K562 (cell line): ENCODE results near the gene TRIM47. TPM values are rescaled to one million over a fixed set of nuclear protein-coding genes. Genes with fewer than 3 reads are reported as not detected.

Experiments
- BRD9 ChIP-seq: fragments of 450-650 bp; IDR thresholded peaks from 2 replicates; pipeline ENCODE4 v1.6.1; 2018; ENCODE audit warnings: low read depth; ENCODE audit not compliant: partially characterized antibody
- CXXC5 ChIP-seq: fragments of 250-450 bp; sonication (Bioruptor Pico); IDR thresholded peaks from 2 replicates; pipeline ENCODE4 v1.8.0; 2022; ENCODE audit warnings: inconsistent platforms, mild to moderate bottlenecking, moderate library complexity
- ELF1 ChIP-seq: fragments of 200-800 bp; sonication (Bioruptor generic); IDR thresholded peaks from 2 replicates; pipeline ENCODE4 v1.6.1; 2016; ENCODE audit warnings: missing genetic modification characterization, missing compliant biosample characterization
- HNRNPL ChIP-seq: fragments of 200-400 bp; formaldehyde crosslinking; IDR thresholded peaks from 2 replicates; pipeline ENCODE4 v1.6.1; 2017; ENCODE audit warnings: low read depth, mild to moderate bottlenecking, low read length
- KDM1A ChIP-seq, 2 experiments: fragments of 450-650 bp; IDR thresholded peaks; 2 replicates each; pipeline ENCODE4 v1.6.1; 2016; ENCODE audit warnings: mild to moderate bottlenecking in 2 of 2
- MAFG ChIP-seq: fragments of 450-650 bp; conservative IDR thresholded peaks from 2 replicates; pipeline ENCODE4 v1.6.1; 2016; ENCODE audit warnings: missing genetic modification characterization, missing compliant biosample characterization
- MAFK ChIP-seq: IDR thresholded peaks from 2 replicates; pipeline ENCODE4 v1.6.1; 2011; ENCODE audit warnings: low read length, improper control_type of control experiment
- MCM2 ChIP-seq: fragments of 450-650 bp; IDR thresholded peaks from 2 replicates; pipeline ENCODE4 v1.6.1; 2017; ENCODE audit warnings: low read depth, mild to moderate bottlenecking
- MYNN ChIP-seq, 2 experiments: sonication (generic); formaldehyde crosslinking in 1 of 2; IDR thresholded peaks; 2 replicates each; pipeline versions ENCODE4 v1.5.0 to v1.6.1; 2016 to 2020; ENCODE audit warnings: antibody characterized with exemption in 1 of 2, missing genetic modification reagents in 1 of 2
- NFXL1 ChIP-seq: fragments of 450-650 bp; formaldehyde crosslinking; IDR thresholded peaks from 2 replicates; pipeline ENCODE4 v1.4.0; 2021; ENCODE audit warnings: mild to moderate bottlenecking
- NR2C1 ChIP-seq, 2 experiments: fragments of 450-650 bp; IDR thresholded peaks; 2 replicates each; pipeline ENCODE4 v1.6.1; 2017; ENCODE audit warnings: mild to moderate bottlenecking in 2 of 2, antibody characterized with exemption in 1 of 2, inconsistent platforms in 1 of 2, missing compliant biosample characterization in 1 of 2, missing genetic modification characterization in 1 of 2
- RHOXF2B ChIP-seq: fragments of 250-450 bp; sonication (Bioruptor Pico); conservative IDR thresholded peaks from 2 replicates; pipeline ENCODE4 v1.5.1; 2021
- TCF3 ChIP-seq: sonication (generic); formaldehyde crosslinking; IDR thresholded peaks from 2 replicates; pipeline ENCODE4 v1.4.0; 2020; ENCODE audit warnings: mild to moderate bottlenecking, missing genetic modification reagents
- TOE1 ChIP-seq, 2 experiments: fragments of 450-650 bp in 1 of 2; sonication (generic) in 1 of 2; formaldehyde crosslinking in 1 of 2; IDR thresholded peaks; 2 replicates each; pipeline versions ENCODE4 v1.7.1 to v1.8.0; 2016 to 2022; ENCODE audit warnings: borderline replicate concordance in 2 of 2, mild to moderate bottlenecking in 2 of 2, antibody characterized with exemption in 1 of 2, inconsistent platforms in 1 of 2, low read depth in 1 of 2, missing genetic modification reagents in 1 of 2, moderate library complexity in 1 of 2
- ZFX ChIP-seq: sonication (generic); formaldehyde crosslinking; IDR thresholded peaks from 2 replicates; pipeline ENCODE4 v1.8.0; 2022; ENCODE audit warnings: mild to moderate bottlenecking, missing genetic modification reagents, moderate library complexity
- ZNF124 ChIP-seq: sonication (generic); formaldehyde crosslinking; IDR thresholded peaks from 2 replicates; pipeline ENCODE4 v1.8.1; 2022; ENCODE audit warnings: missing genetic modification reagents
- ZNF24 ChIP-seq: fragments of 450-650 bp; IDR thresholded peaks from 2 replicates; pipeline ENCODE4 v1.6.1; 2016
- ZNF589 ChIP-seq: fragments of 200-800 bp; sonication (Bioruptor generic); IDR thresholded peaks from 2 replicates; pipeline ENCODE4 v1.6.1; 2016; ENCODE audit warnings: low read depth, missing genetic modification characterization, missing compliant biosample characterization
- polyA plus RNA-seq, 8 experiments: library from polyadenylated mRNA; depleted of rRNA in 4 of 8; stranded (reverse) in 5 of 8; unstranded in 3 of 8; fragments of >200 nt; fragmentation: Nextera tagmentation in 2 of 8; fragmentation: Illumina TruSeq in 1 of 8; extraction: Ambion mirVana in 2 of 8; extraction: Trizol in 1 of 8; gene quantifications; 2 replicates each; pipeline versions ENCODE4 v1.2.1 to v1.2.3, GENCODE V29; 2011 to 2014; ENCODE audit warnings: inconsistent platforms in 1 of 8, missing spikeins in 1 of 8
- total RNA-seq, 7 experiments: library from RNA; depleted of rRNA in 6 of 7; stranded (reverse); fragments of >200 nt in 6 of 7; fragmentation: Illumina TruSeq in 2 of 7; extraction: Trizol in 2 of 7; gene quantifications; 2 replicates each; pipeline versions ENCODE4 v1.2.1 to v1.2.3, GENCODE V29; 2011 to 2021; ENCODE audit warnings: low replicate concordance in 1 of 7
- TF ChIP-seq, protein P1 (sequence below), 2 experiments: fragments of 450-650 bp; conservative IDR thresholded peaks; 2 replicates each; pipeline ENCODE4 v1.6.1; 2017; ENCODE audit warnings: mild to moderate bottlenecking in 2 of 2, moderate library complexity in 2 of 2
- TF ChIP-seq, protein P2 (sequence below): fragments of 450-650 bp; IDR thresholded peaks from 2 replicates; pipeline ENCODE4 v1.6.1; 2016; ENCODE audit warnings: antibody characterized with exemption
- TF ChIP-seq, protein P3 (sequence below): fragments of 250-450 bp; sonication (Bioruptor Pico); IDR thresholded peaks from 2 replicates; pipeline ENCODE4 v1.4.0; 2020; ENCODE audit warnings: borderline replicate concordance

Gene TRIM47
- total and polyA plus RNA-seq, 9 of the 15 experiments (the other 6 are each of a cell fraction or from before 2014, with no cell fraction given), result 0.56 to 6.1 (median 3.2) TPM

DNA sequence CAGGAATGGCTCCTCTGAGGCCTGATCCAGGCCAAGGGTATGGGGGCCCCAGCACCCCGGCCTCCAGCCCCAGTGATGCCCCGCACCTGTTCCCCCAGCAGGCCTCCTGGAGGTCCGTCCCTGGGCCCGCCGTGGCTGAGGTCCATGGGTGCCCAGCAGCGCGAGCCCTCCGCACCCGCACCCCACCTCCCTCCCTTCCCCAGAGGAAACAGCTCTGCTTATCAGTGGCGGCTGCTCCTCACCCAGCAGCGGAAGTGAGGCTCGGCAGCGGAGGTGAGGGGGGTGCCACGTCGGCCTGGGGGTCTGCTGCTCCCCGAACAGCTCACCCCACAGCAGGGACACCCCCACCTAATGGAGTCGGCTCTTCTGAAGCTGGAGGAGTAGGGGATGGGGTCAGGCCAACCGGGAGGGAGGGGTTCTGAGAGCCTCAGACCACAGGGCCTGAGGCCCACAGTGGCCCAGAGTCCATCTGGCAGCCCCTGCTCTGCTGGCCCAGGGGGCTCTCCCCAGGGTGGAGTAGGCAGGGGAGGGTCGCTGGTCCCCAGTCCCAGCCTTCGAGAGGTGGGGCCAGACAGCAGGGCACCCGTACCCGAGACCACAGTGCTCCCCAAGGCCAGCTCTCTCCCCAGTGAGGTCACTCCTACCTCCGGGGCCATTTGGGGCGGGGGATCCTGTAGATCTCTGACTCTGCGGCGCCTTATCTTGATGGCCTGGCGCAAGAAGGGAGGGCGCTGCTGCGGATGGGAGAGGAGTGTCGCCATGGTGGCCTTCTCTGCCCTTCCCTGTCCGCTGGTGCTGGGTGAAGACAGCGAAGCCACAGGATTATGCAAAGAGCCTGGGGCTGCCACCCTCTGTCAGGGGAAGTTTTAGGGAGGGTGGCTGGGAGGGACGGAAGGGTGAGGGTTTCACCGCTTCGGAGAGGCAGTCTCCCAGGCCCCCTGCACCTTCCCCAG lies 34.5 kb downstream of the TRIM47 start, which contains the start of gene UNC13D (continued):
- TF ChIP-seq BRD9, result peak; percentile 82
- no peak; the same call in 1 of the 2 replicates for TF ChIP-seq RHOXF2B (CRISPR knock-in tag)
- TF ChIP-seq MYNN (IDR thresholded peaks at IDR 0.05), result no peak; the same call in 1 of the 2 replicates
- TF ChIP-seq MYNN (CRISPR knock-in tag; IDR thresholded peaks at IDR 0.05), result no peak
- TF ChIP-seq CXXC5 (CRISPR knock-in tag), result peak; percentile 92
- no peak for TF ChIP-seq NR2C1 (IDR thresholded peaks at IDR 0.05)
- TF ChIP-seq NR2C1 (tag; IDR thresholded peaks at IDR 0.05), result peak; percentile 57
- TF ChIP-seq MAFG (tag), result no peak
- TF ChIP-seq, protein P1, sequence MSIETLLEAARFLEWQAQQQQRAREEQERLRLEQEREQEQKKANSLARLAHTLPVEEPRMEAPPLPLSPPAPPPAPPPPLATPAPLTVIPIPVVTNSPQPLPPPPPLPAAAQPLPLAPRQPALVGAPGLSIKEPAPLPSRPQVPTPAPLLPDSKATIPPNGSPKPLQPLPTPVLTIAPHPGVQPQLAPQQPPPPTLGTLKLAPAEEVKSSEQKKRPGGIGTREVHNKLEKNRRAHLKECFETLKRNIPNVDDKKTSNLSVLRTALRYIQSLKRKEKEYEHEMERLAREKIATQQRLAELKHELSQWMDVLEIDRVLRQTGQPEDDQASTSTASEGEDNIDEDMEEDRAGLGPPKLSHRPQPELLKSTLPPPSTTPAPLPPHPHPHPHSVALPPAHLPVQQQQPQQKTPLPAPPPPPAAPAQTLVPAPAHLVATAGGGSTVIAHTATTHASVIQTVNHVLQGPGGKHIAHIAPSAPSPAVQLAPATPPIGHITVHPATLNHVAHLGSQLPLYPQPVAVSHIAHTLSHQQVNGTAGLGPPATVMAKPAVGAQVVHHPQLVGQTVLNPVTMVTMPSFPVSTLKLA (conservative IDR thresholded peaks at IDR 0.05), result peak in 1 of 2 experiments; percentile 18; a peak in 1 of 4 replicates
- peak; percentile 68; the same call in 1 of the 2 replicates for TF ChIP-seq ELF1 (tag)
- no peak for TF ChIP-seq NFXL1 (CRISPR knock-in tag)
- no peak for TF ChIP-seq ZNF124 (CRISPR knock-in tag)
- TF ChIP-seq TOE1 (IDR thresholded peaks at IDR 0.05; ENCODE audit: borderline replicate concordance), result peak; percentile 47; the same call in 1 of the 2 replicates
- no peak for TF ChIP-seq TOE1 (CRISPR knock-in tag; IDR thresholded peaks at IDR 0.05; ENCODE audit: borderline replicate concordance, low read depth)
- no peak for TF ChIP-seq MCM2
- peak; percentile 72; the same call in 1 of the 2 replicates for TF ChIP-seq ZNF589
- peak in 1 of 2 experiments; percentile 24; a peak in 1 of 4 replicates for TF ChIP-seq KDM1A (IDR thresholded peaks at IDR 0.05)
- peak; percentile 98 for TF ChIP-seq ZFX (CRISPR knock-in tag)
- TF ChIP-seq MAFK, result peak; percentile 10; the same call in 1 of the 2 replicates
- TF ChIP-seq, protein P2, sequence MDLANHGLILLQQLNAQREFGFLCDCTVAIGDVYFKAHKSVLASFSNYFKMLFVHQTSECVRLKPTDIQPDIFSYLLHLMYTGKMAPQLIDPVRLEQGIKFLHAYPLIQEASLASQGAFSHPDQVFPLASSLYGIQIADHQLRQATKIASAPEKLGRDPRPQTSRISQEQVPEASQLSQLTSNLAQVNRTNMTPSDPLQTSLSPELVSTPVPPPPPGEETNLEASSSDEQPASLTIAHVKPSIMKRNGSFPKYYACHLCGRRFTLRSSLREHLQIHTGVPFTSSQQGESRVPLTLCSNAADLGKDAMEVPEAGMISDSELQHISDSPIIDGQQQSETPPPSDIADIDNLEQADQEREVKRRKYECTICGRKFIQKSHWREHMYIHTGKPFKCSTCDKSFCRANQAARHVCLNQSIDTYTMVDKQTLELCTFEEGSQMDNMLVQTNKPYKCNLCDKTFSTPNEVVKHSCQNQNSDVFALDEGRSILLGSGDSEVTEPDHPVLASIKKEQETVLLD, result 0 out of 2 replicates have a peak, but pooled peaks have one; percentile 41
- TF ChIP-seq HNRNPL, result no peak
- TF ChIP-seq, protein P3, sequence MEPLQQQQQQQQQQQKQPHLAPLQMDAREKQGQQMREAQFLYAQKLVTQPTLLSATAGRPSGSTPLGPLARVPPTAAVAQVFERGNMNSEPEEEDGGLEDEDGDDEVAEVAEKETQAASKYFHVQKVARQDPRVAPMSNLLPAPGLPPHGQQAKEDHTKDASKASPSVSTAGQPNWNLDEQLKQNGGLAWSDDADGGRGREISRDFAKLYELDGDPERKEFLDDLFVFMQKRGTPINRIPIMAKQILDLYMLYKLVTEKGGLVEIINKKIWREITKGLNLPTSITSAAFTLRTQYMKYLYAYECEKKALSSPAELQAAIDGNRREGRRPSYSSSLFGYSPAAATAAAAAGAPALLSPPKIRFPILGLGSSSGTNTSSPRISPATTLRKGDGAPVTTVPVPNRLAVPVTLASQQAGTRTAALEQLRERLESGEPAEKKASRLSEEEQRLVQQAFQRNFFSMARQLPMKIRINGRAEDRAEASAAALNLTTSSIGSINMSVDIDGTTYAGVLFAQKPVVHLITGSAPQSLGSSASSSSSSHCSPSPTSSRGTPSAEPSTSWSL (CRISPR knock-in tag), result 0 out of 2 replicates have a peak, but pooled peaks have one; percentile 15
- peak; percentile 51; the same call in 1 of the 2 replicates for TF ChIP-seq TCF3 (CRISPR knock-in tag)
- TF ChIP-seq ZNF24, result no peak
